Hindlimb muscle (tissue), 1 donor: ENCODE measurements around the gene MRAP. TPM values are rescaled to one million over a fixed set of nuclear protein-coding genes. Genes with fewer than 3 reads are reported as not detected.
"Not testable (repeated sequence)": the region's sequence is repeated elsewhere in the genome, so short reads cannot be mapped to it uniquely, and the experiment has no call there.

Source experiments
- DNase-seq: peaks from one replicate; pipeline ENCODE4 v3.0.0-alpha.2; 2013
- polyA plus RNA-seq: library from polyadenylated mRNA; unstranded; fragments of 120-200 nt; gene quantifications from one replicate; pipeline ENCODE4 v1.2.1, GENCODE V29; 2013; ENCODE audit not compliant: insufficient read length

MRAP gene
- polyA plus RNA-seq, 1 donor = 2.6 TPM

GRCh38 chr21:32300117-32300681, 1.5 kb downstream of the MRAP start:
- no peak for DNase-seq

DNA sequence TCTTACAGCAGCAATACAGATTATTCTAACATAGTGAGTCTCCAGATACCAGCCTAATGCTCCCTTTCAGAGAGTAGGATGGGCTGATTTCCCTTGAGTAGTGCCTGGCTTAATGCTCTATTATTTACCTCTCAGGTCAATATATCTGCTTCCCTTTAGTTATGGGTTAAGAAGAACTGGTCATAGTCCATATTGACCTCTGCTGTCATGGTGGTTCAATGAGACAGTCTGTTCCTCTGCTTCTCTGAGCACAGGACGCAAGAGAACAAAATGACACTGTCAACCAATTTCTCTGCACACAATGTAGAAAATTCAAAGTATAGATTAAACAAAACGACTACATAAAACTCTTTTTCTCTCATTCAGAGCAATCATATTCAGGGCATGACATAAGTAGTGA, 2.9 kb downstream of the MRAP start:
- no peak for DNase-seq

- no peak for DNase-seq
Observed at GRCh38 chr21:32302560-32302959, 3.9 kb downstream of the MRAP start.

GRCh38 chr21:32303385-32303784, 4.7 kb downstream of the MRAP start:
- DNase-seq = no peak

DNA sequence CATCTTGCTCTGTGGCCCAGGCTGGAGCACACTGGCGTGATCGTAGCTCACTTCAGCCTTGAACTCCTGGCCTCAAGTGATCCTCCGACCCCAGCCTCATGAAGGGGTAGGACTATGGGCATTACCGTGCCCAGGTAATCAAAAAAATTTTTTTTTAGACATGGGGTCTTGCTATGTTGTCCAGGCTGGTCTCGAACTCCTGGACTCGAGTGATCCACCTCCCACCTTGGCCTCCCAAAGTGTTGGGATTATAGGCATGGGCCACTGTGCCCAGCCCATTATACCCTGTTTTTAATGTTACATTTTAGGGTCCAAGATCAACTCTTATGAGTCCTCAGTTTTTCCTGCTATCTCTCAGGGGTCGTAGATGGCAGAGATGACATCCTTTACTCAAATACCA, 6.3 kb downstream of the MRAP start:
- DNase-seq = no peak

GRCh38 chr21:32306021-32306780, 7.5 kb downstream of the MRAP start:
- DNase-seq = no peak

GRCh38 chr21:32307706-32308105, 9.1 kb downstream of the MRAP start:
- no peak for DNase-seq

DNA sequence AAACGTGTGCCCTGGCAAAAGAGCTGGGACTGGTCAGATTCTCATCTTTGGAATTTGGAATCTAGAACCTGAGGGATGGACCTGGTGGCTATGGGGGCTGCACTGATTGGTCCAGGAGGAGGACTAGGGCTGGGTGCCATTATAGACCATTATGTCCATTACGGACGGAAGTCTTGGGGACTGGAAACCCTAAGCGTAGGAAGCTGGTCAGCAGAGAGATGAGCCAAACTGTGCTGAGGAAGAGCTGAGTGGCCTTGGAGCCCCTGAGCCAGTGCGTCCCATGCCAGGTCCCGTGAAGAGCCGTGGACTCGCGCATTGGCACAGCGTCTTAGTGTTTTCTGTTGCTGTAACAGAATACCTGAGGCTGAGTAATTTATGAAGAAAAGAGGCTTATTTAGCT, 10.0 kb downstream of the MRAP start:
- no peak for DNase-seq

DNA sequence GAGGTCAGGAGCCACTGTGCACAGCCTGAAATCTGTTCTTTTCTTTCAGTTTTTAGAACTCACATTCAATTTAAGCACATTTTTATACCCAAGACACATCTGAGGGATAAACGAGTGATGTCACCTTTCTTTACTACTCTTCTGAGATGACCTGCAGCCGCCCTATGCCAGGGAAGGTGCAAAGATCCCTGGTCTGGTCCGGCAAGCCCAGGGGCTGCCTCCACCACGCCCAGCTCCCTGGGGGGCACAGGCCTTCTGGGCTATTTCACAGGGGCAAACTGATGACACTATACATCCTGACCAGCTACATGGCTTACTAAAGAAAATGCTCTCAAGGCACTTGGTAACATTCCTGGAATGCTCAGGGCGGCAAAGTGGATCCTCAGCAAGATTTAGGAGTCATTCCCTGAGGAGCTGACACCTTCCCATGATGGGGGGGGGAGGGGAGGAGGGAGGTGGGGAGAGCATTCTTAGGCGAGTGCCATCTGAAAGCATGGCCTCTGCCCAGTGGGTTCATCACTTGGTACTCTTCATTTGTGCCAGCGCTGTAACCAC, 11.3 kb downstream of the MRAP start:
- DNase-seq = no peak

GRCh38 chr21:32310976-32311375, 12.3 kb downstream of the MRAP start:
- not testable (repeated sequence) for DNase-seq

GRCh38 chr21:32311621-32312020, 13.0 kb downstream of the MRAP start:
- no peak for DNase-seq

- DNase-seq = no peak
Observed at GRCh38 chr21:32312326-32312725, 13.7 kb downstream of the MRAP start.

DNA sequence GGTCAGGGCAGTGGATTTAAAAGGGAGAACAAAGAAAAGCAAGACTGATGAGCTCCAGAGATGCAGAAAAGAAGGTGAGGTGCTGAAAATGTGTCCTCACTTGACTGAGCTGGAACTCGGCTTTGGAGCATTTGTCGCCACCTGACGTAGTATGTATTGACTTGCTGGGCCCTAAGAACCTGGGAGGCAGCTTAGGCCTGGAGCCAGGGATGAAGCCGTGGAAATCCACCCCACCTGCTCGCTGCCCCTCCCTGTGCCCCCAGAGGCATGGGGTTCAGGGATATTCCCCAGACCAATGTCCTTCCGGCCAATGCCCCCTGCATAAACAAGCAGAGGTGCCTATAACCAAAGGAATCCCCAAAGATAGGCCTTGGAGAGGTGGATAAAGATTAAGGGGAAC, 14.3 kb downstream of the MRAP start:
- DNase-seq = no peak

- no peak for DNase-seq
Observed at GRCh38 chr21:32314806-32315205, 16.2 kb downstream of the MRAP start.

DNA sequence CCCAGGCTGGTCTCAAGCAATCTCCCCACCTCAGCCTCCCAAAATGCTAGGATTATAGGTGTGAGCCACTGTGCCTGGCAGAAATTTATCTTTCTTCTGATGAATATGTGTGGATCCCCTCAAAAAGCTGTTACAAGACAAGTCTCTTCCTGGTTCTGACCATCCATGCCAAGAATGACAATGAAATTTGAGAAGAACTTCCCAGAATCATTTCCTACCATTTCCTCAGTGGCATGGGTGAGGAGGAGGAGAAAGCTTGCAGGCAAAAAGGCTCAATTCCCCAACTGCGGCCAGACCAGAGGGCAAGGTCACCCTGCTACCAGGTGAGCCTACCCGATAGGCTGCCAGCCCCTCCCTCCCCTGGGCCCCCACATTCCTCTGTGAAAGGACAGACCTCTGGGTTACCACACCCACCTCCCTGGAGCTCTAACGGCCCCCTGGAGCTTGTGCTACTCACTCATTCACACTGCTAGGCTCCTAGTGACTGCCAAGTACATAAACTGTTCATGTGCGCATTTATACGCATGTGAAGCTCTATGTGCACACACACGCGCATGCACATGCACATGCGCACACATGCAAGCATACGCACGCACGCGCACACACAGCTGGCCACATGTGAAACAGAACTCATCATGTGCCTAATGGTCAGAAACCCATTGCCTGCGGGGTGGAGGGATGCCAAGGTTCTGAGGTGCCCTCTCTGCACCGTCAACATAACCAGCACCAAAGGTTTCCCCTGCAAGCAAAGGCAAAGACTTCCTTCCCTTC, 17.0 kb downstream of the MRAP start:
- no peak for DNase-seq

DNA sequence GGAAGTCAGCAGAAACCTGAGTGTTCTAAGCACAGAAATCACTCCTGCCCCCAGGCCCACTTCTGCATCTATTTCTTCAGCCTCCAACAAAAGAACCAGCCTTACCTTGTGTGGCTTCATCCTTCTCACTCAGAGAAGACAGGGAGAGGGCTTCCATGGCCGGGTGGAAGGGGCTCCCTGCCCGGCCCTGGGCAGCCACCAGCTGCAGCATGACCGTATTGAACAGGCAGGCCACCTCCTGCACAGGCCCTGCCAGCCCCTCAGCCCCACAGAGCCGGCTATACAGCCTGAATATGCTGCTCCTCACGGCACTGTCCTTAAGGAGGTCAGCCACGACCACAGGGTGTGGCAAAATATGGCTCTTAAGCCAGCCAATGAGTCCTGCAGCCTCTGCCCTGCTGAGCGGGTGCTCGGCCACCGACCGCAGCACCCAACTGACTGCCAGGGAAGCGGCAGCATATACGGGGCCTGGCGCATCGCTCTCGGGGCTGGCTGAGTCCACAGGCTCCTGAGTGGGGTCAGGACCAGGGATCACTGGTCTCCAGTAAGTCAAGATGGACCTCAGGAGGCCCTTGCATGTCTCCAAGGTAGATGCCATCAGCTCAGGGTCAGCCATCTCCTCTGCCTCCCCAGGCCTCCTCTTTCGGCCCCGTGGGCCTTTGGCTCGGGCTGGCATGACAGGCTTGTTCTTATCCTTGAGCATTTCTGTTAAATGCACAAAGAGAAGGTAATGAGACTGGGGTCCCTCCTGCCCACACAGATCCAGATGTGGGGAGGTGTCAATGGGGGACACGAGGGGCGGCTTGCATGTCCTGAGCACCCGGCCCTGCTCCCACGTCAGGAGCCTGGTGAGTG, 17.9 kb downstream of the MRAP start:
- DNase-seq = no peak

DNA sequence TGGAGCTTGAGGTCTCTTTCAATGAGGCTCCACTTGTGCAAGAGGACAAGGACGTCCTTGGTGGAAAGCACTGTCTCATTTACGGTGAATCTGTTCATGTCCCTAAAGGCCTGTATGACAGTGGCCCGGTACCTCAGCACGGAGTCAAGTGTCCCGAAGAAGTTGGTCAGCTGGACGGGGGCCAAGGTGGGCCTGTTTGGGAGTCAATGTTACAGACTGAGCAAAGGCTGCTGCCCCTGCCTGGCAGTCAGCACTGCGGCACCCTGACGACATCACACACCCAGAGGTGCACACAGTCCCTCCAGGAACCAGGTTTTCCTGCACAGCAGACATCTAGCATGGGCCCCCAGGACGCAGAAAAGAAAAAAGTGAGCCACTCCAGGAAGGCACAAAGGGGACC, 19.1 kb downstream of the MRAP start:
- no peak for DNase-seq

DNA sequence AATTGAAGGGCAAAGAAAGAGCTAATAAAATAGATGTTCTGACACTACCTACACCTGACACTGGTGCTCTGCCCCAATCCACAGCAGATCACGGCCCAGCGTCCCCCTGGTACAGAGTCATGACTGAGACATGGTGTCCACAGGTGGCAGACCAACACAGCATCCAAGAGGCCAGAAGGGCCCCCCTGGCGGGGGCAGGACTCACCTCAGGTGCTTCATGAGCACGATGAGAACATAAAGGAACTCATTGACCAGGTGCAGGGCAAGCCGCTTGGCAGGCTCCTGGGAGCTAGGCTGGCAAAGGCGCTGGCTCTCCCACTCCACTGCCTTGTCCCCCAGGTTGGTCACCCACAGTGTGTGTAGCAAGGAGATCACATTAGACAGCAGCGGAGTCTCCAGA, 20.4 kb downstream of the MRAP start:
- DNase-seq = no peak

GRCh38 chr21:32320059-32320458, 21.4 kb downstream of the MRAP start:
- no peak for DNase-seq

GRCh38 chr21:32320726-32321125, 22.1 kb downstream of the MRAP start:
- no peak for DNase-seq

GRCh38 chr21:32321480-32321879, 22.8 kb downstream of the MRAP start:
- DNase-seq = no peak

- DNase-seq = no peak
Observed at GRCh38 chr21:32322103-32322502, 23.4 kb downstream of the MRAP start.

DNA sequence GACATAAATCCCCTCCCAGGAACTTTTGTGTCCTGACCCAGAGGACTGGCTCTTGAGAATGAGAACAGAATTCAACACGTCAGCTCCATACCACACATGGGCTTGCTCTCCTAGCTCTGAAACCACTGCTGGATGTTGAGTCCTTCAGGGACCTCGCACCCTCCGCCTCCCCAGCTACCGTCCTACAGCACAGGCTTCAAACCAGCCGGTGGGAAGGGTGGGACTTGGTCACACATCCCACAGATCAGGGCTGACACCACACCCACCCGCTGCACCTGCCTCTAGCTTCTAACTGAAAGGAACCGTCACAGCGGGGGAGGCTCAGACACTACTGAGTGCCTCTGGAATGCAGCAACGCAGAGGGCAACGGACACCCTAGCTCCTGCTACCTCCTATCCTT, 24.0 kb downstream of the MRAP start:
- no peak for DNase-seq
